ENCODE data around the gene PTPRT. TPM values are rescaled to one million over a fixed set of nuclear protein-coding genes. Genes with fewer than 3 reads are reported as not detected.

PTPRT gene
- total and polyA plus RNA-seq, 2 experiments from 2014 or later: not detected

GRCh38 chr20:43096126-43096930 lies 93.4 kb downstream of the PTPRT start (continued):
- TF ChIP-seq JUNB (IDR thresholded peaks at IDR 0.05; ENCODE audit: unreplicated experiment) (no peak), STAT1 (IDR thresholded peaks at IDR 0.05; ENCODE audit: unreplicated experiment) (no peak), EZH2phosphoT487 (IDR thresholded peaks at IDR 0.05; ENCODE audit: unreplicated experiment) (no peak), REST (IDR thresholded peaks at IDR 0.05; ENCODE audit: unreplicated experiment) (no peak), CTCF (conservative IDR thresholded peaks at IDR 0.05; ENCODE audit: low read depth in 2 of 2) (no peak), ETS1 (IDR thresholded peaks at IDR 0.05) (no peak), CREB1 (CRISPR knock-in tag; IDR thresholded peaks at IDR 0.05; ENCODE audit: low read depth) (no peak), ZNF114 (CRISPR knock-in tag; IDR thresholded peaks at IDR 0.05) (no peak)

- Histone ChIP-seq H3F3A (replicated peaks; ENCODE audit: low read depth) (no peaks in the 10 kb centered on the region), H3K79me2 (replicated peaks; ENCODE audit: insufficient read depth) (no peaks in the 10 kb centered on the region), H3K4me2 (no peak overlapping the region), H3K27ac (ENCODE audit: low read depth) (no peak overlapping the region), H4K20me1 (replicated peaks; ENCODE audit: insufficient read depth) (no peaks in the 10 kb centered on the region), H2AFZ (no peak overlapping the region), H3K9me2 (ENCODE audit: insufficient read depth) (no peaks in the 10 kb centered on the region), H3K4me1 (ENCODE audit: insufficient read depth) (no peaks in the 10 kb centered on the region), H3K36me3 (ENCODE audit: insufficient read depth) (peaks cover 16% of the 10 kb centered on the region; the same call in 1 of the 2 replicates), H3K4me3 (no peak overlapping the region), H3K27me3 (ENCODE audit: insufficient read depth) (no peaks in the 10 kb centered on the region)
- no peak for TF ChIP-seq JUNB (IDR thresholded peaks at IDR 0.05; ENCODE audit: unreplicated experiment)
- TF ChIP-seq ZNF331 (CRISPR knock-in tag; IDR thresholded peaks at IDR 0.05; ENCODE audit: low read depth): no peak
- TF ChIP-seq ZNF114 (CRISPR knock-in tag; IDR thresholded peaks at IDR 0.05): no peak
- no peak for TF ChIP-seq EZH2phosphoT487 (IDR thresholded peaks at IDR 0.05; ENCODE audit: unreplicated experiment)
- no peak for TF ChIP-seq NANOG (IDR thresholded peaks at IDR 0.05; ENCODE audit: borderline replicate concordance)
- TF ChIP-seq EZH2 (IDR thresholded peaks at IDR 0.05; ENCODE audit: low read depth, unreplicated experiment): no peak
- no peak for TF ChIP-seq STAT1 (IDR thresholded peaks at IDR 0.05; ENCODE audit: unreplicated experiment)
- TF ChIP-seq CREB1 (CRISPR knock-in tag; IDR thresholded peaks at IDR 0.05; ENCODE audit: low read depth): no peak
- no peak for TF ChIP-seq POLR2AphosphoS5 (IDR thresholded peaks at IDR 0.05; ENCODE audit: low read depth)
- no peak for TF ChIP-seq REST (IDR thresholded peaks at IDR 0.05; ENCODE audit: unreplicated experiment)
- Mint-ChIP-seq H3K9me3 (peaks cover 96% of the 10 kb centered on the region), H3K27me3 (ENCODE audit: insufficient read depth, low read depth, poor library complexity) (no peaks in the 10 kb centered on the region), H3K36me3 (ENCODE audit: low read depth) (peaks cover 27% of the 10 kb centered on the region), H3K4me1 (no peaks in the 10 kb centered on the region), H3K27ac (no peak overlapping the region), H3K4me3 (no peak overlapping the region)
- DNase-seq (ENCODE audit: low spot score): no peak
- no peak for ATAC-seq
Observed at GRCh38 chr20:43095034-43095433, 94.7 kb downstream of the PTPRT start.
